Activated B cell treated with CpG ODN at 0.5 μM for 24 hours (primary cell): ENCODE results near the gene KRT77. TPM values are rescaled to one million over a fixed set of nuclear protein-coding genes. Genes with fewer than 3 reads are reported as not detected.
"Not testable (repeated sequence)": the region's sequence is repeated elsewhere in the genome, so short reads cannot be mapped to it uniquely, and the experiment has no call there.

Experiments
- ATAC-seq: fragments of 200-7000 bp; cut with Tn5 transposase; one replicate; pipeline ENCODE4 v1.10.0; 2021; ENCODE audit warnings: low read depth, mild to moderate bottlenecking, moderate library complexity
- CTCF ChIA-PET: fragments of 350-600 bp; sonication (Branson Sonifier 250); formaldehyde crosslinking; loops from one replicate; lab custom pipeline; 2021; ENCODE audit warnings: antibody characterized with exemption; lab: Charles Lee
- POLR2A ChIA-PET: fragments of 350-600 bp; sonication (Branson Sonifier 250); formaldehyde crosslinking; loops from one replicate; lab custom pipeline; 2021; ENCODE audit warnings: antibody characterized with exemption; lab: Charles Lee
- DNase-seq: peaks from one replicate; pipeline ENCODE4 v3.0.0; 2022
- H3K27ac Mint-ChIP-seq: one replicate; pipeline ENCODE4 v1.8.0; 2020; ENCODE audit warnings: mixed read lengths
- H3K27me3 Mint-ChIP-seq: one replicate; pipeline ENCODE4 v1.8.0; 2021; ENCODE audit warnings: mixed read lengths
- H3K36me3 Mint-ChIP-seq: one replicate; pipeline ENCODE4 v1.8.0; 2021; ENCODE audit warnings: low read depth, mixed read lengths
- H3K4me1 Mint-ChIP-seq: one replicate; pipeline ENCODE4 v1.8.0; 2021; ENCODE audit warnings: mixed read lengths
- H3K4me3 Mint-ChIP-seq: one replicate; pipeline ENCODE4 v1.8.0; 2020; ENCODE audit warnings: mild to moderate bottlenecking, mixed read lengths
- H3K9me3 Mint-ChIP-seq: one replicate; pipeline ENCODE4 v1.8.0; 2020; ENCODE audit warnings: mixed read lengths
- CTCF ChIP-seq: fragments of 200-600 bp; IDR thresholded peaks from one replicate; pipeline ENCODE4 v1.8.0; 2022; ENCODE audit warnings: antibody characterized with exemption, mild to moderate bottlenecking
- intact Hi-C: fragments of 100-400 bp; cut with micrococcal nuclease; formaldehyde crosslinking; loops from one replicate; pipeline ENCODE4 v1.15.1; 2024
- total RNA-seq: library from RNA; stranded (reverse); gene quantifications from 2 replicates; pipeline ENCODE4 v1.2.3, GENCODE V29; 2022

Gene KRT77
- total RNA-seq, 1 donor from 2014 or later = not detected

- H3K27ac Mint-ChIP-seq = no peak overlapping the region
- ChIA-PET CTCF (no interaction called here), POLR2A (no interaction called here)
- H3K9me3 Mint-ChIP-seq = no peaks in the 10 kb centered on the region
- TF ChIP-seq CTCF = no peak
- ATAC-seq = no peak
- H3K36me3 Mint-ChIP-seq = no peaks in the 10 kb centered on the region
- H3K4me3 Mint-ChIP-seq = no peak overlapping the region
- intact Hi-C loops = no loop called here
- no peaks in the 10 kb centered on the region for H3K4me1 Mint-ChIP-seq
- no peak for DNase-seq
- peaks cover 6% of the 10 kb centered on the region for H3K27me3 Mint-ChIP-seq
Measured at GRCh38 chr12:52670506-52670905, 32.8 kb downstream of the KRT77 start.

GRCh38 chr12:52669941-52670340 lies 33.4 kb downstream of the KRT77 start:
- POLR2A ChIA-PET, ATAC-seq, H3K9me3 Mint-ChIP-seq, CTCF ChIA-PET, H3K27me3 Mint-ChIP-seq, H3K27ac Mint-ChIP-seq, DNase-seq, H3K4me1 Mint-ChIP-seq, intact Hi-C loops, H3K4me3 Mint-ChIP-seq, H3K36me3 Mint-ChIP-seq: not testable (repeated sequence)

- CTCF ChIA-PET = no interaction called here
- Mint-ChIP-seq H3K27ac (no peak overlapping the region), H3K36me3 (no peaks in the 10 kb centered on the region), H3K4me1 (no peaks in the 10 kb centered on the region), H3K9me3 (no peaks in the 10 kb centered on the region), H3K27me3 (peaks cover 4% of the 10 kb centered on the region), H3K4me3 (no peak overlapping the region)
- POLR2A ChIA-PET = no interaction called here
- intact Hi-C loops = no loop called here
- TF ChIP-seq CTCF = no peak
- ATAC-seq = no peak
- DNase-seq = no peak
Measured at GRCh38 chr12:52669426-52669825, 33.9 kb downstream of the KRT77 start.

DNA sequence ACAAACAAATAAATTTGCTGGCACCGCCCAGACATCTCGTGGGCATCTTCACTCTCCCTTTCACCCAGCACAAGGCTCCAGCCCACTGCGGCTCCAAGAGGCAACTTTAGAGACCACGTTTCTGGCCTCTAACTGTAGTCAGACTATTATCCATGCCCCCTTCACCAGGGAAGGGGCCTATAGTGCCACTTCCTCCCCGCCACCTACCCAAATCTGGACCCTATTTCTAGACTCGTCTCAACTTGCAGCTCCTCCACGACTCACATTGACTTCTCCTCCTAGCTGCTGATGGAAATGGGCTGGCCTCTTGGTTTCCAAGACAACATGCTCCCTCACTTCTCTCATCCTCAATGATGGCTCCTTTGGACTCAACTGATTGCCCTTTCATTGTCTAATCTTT lies 35.4 kb downstream of the KRT77 start:
- intact Hi-C loops = no loop called here
- no peak overlapping the region for H3K27ac Mint-ChIP-seq
- CTCF ChIA-PET = no interaction called here

DNA sequence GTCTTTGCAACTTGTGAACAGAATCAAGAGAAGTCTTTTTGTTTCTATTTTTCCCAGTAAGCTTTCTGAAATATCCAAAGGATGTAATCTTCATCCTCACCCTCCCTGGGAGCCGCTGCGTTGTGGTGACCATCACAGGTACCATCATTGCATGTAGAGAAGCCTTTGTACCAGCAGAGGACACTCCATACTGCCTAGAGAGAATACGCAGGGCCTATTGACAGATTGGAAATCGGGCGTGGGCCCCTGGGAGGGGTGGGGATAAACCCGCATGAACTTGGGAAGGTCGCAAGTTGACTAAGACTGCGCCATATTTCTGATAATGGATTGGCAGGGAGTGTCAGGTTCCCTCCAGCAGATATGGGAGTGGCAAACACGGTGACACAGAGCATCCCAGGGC lies 35.8 kb downstream of the KRT77 start:
- POLR2A ChIA-PET = no interaction called here
- Mint-ChIP-seq H3K4me3 (no peak overlapping the region), H3K27ac (no peak overlapping the region), H3K27me3 (peaks cover 5% of the 10 kb centered on the region), H3K36me3 (no peaks in the 10 kb centered on the region), H3K4me1 (no peaks in the 10 kb centered on the region), H3K9me3 (no peaks in the 10 kb centered on the region)
- ATAC-seq (no peak), DNase-seq (no peak)
- CTCF ChIA-PET = no interaction called here
- TF ChIP-seq CTCF = no peak
- intact Hi-C loops = no loop called here

More for the DNA sequence above, 35.4 kb downstream of the KRT77 start:
- no peak for TF ChIP-seq CTCF
- DNase-seq (no peak), ATAC-seq (no peak)
- Mint-ChIP-seq H3K36me3 (no peaks in the 10 kb centered on the region), H3K27me3 (peaks cover 5% of the 10 kb centered on the region), H3K9me3 (no peaks in the 10 kb centered on the region), H3K4me3 (no peak overlapping the region), H3K4me1 (no peaks in the 10 kb centered on the region)
- POLR2A ChIA-PET = no interaction called here

GRCh38 chr12:52666471-52666870 lies 36.9 kb downstream of the KRT77 start:
- no peak overlapping the region for H3K27ac Mint-ChIP-seq

More at GRCh38 chr12:52666471-52666870, 36.9 kb downstream of the KRT77 start:
- ATAC-seq (no peak), DNase-seq (no peak)
- ChIA-PET CTCF (no interaction called here), POLR2A (no interaction called here)
- Mint-ChIP-seq H3K4me3 (no peak overlapping the region), H3K36me3 (no peaks in the 10 kb centered on the region), H3K4me1 (no peaks in the 10 kb centered on the region), H3K27me3 (peaks cover 7% of the 10 kb centered on the region), H3K9me3 (no peaks in the 10 kb centered on the region)
- no peak for TF ChIP-seq CTCF
- intact Hi-C loops = no loop called here
